Measurements from ENCODE around the gene CCL22.

DNA sequence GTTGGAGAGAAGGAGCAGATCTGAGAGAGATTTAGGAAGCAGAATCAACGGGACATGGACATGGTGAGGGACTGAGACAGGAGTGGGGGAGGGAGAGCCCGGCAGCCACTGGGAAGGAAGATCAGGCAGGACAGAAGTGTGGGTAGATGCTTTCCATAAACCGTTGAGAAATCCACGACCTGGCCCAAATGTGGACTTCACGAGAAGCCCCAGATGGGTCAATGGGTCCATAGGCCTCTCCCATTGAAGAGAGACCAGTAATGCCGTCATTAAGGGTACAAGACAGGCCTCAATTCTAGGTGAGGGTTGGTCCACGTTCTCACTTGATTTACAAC lies 530 bp upstream of the CCL22 start:
- no peak for TF ChIP-seq CTCF (IDR thresholded peaks at IDR 0.05)
- no peak for TF ChIP-seq POLR2A (IDR thresholded peaks at IDR 0.05)

Measured in testis (tissue), 2 donors.